HG03139 (cell line): Measurements from ENCODE around the gene WBP2NL.
"Not testable (repeated sequence)": the region's sequence is repeated elsewhere in the genome, so short reads cannot be mapped to it uniquely, and the experiment has no call there.

Source experiments
- ATAC-seq: cut with Tn5 transposase; IDR thresholded peaks from one replicate; pipeline ENCODE4 v1.9.1; 2021; ENCODE audit not compliant: unreplicated experiment

The WBP2NL gene

GRCh38 chr22:42071508-42071907, 72.9 kb downstream of the WBP2NL start:
- not testable (repeated sequence) for ATAC-seq

- ATAC-seq, result no peak
These were observed 74.2 kb downstream of the WBP2NL start for GRCh38 chr22:42072606-42073330.

GRCh38 chr22:42073621-42074041, 75.0 kb downstream of the WBP2NL start:
- ATAC-seq, result no peak

- no peak for ATAC-seq
These were observed 75.7 kb downstream of the WBP2NL start, which contains the start of gene PHETA2 for GRCh38 chr22:42074132-42074811. PHETA2 (plus strand) TSS chr22:42074248; CDS start chr22:42077294, 3,046 bp downstream.

- ATAC-seq, result no peak
These were observed 76.5 kb downstream of the WBP2NL start for GRCh38 chr22:42074846-42075676.

- no peak for ATAC-seq
These were observed 78.3 kb downstream of the WBP2NL start for GRCh38 chr22:42076764-42077485.

- ATAC-seq, result no peak
These were observed 79.0 kb downstream of the WBP2NL start for GRCh38 chr22:42077486-42078125.
